Stimulated activated CD4-positive, alpha-beta T cell treated with anti-CD3 and anti-CD28 coated beads, Interleukin-15, amount 100 ng/mL, for 48 hours (primary cell): ENCODE results near the gene CCR9.

Experiments used
- DNase-seq, 2 donors: peaks; one replicate each; pipeline ENCODE4 v3.0.0-alpha.2; 2020; ENCODE audit warnings: low read depth in 2 of 2

The CCR9 gene

DNA sequence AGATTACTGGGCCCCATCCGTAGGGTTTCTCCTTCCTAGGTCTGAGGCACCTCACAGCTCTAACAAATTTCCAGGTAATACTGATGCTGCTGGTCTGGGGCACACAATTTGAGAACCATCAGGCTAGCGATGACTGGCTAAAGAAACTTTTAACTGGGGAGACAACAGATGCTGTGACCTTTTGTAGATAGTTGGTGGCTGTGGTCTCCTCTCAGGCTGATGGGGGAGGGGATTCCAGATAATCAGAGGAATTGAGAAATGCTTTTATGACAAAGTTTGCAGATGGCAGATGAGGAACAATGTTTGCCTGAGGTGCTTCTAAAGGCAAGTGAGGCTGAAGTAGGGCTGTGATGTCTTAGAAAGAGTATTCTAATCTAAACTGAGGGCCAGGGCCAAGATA, 13.8 kb upstream of the CCR9 start:
- DNase-seq: no peak

DNA sequence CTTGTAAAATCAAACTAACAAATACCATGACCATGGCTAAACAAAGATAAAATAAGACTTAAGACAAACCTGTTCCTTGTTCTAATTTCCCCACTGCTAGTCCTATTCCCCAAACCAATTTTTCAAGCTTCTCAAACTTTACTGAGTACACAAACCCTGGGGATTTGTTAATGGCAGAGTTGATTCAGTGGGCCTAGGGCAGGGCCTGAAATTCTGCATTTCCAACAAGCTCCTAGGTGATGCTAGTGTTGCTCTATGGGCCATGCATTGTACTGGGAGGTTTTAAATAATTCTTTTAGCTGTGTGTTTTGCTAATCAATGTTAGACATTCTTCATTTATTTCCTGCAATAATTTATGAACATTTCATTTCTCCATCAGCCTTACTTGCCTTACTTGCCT, 13.3 kb upstream of the CCR9 start:
- DNase-seq: no peak

DNA sequence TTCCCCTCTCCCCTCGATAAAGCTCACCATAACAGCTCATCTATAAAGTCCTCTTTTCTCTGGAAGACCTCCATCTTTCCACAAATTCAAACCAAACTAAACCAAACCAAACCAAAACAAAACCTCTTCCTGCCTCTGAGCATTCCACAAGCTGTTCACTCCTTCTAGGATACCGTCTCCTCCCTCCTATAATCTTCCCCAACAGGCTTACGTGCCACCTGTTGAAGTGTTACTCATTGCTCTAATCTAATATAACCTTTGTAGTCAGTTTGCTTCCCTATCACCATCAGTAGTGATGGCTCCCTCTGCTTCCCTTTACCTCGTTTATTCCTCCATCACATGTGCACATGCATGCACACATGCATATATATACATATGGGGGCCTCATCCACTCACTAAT, 12.7 kb upstream of the CCR9 start:
- no peak for DNase-seq

DNA sequence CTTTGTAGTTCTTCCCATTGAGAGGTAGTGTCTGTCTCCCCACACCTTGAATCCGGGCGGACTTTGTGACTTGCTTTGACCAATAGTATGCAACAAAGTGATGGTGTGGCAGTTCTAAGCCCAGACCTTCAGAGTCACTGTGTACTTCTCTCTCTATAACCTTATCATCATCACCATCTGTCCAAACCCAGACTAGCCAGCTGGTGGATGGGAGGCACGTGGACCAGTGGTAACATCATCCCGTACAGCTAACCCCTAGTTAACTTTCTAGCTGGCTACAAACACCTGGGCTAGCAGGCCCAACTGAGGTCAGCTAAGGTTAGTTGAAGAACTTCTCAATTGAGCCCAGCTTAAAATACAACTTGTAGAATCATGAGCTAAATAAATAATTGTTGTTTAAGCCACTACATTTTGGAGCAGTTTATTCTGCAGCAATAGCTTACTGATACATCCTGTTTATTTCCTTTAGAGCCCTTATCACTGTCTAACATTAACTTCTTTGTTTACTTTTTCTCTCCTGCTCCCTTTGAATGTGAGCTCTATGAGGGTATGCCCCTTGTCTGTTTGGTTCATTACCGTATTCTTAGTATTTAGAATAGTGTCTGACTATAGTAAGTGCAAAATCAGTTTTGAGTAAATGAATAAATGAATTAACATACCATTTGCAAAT, 11.5 kb upstream of the CCR9 start:
- DNase-seq: no peak

DNA sequence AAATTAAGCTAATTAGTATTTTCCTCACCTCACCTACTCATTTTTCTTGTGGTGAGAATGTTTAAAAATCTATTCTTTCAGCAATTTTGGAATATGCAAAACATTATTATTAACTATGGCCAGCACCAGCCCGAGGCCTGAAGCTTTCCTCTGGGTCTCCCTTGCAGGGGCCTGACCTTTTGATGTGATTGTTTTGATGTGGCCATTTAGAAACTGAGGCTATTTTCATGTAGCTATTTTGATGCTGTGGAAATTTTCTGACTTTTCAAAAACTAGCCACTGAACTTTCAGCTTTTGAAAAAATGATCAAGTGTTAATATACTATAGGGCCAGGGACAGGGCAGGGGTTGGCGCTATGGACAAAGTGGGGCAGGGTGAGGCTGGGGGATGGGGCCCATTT, 8.2 kb upstream of the CCR9 start:
- no peak for DNase-seq

DNA sequence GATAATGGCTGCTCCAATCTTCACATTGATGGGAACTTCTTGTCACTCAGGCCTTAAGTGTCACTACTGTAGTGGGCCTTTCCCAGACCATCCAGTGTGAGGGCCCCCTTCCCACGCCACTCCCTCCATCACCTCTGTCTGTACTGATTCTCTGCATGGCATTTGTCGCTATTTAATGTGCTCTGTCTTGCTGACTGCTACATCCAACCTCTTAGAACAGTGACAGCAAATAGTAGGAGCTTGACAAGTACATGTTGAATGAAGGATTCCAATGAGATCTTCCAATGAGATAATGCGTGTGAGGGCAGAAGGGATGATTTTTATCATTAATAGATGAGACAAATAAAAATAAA, 5.6 kb upstream of the CCR9 start:
- DNase-seq: no peak

DNA sequence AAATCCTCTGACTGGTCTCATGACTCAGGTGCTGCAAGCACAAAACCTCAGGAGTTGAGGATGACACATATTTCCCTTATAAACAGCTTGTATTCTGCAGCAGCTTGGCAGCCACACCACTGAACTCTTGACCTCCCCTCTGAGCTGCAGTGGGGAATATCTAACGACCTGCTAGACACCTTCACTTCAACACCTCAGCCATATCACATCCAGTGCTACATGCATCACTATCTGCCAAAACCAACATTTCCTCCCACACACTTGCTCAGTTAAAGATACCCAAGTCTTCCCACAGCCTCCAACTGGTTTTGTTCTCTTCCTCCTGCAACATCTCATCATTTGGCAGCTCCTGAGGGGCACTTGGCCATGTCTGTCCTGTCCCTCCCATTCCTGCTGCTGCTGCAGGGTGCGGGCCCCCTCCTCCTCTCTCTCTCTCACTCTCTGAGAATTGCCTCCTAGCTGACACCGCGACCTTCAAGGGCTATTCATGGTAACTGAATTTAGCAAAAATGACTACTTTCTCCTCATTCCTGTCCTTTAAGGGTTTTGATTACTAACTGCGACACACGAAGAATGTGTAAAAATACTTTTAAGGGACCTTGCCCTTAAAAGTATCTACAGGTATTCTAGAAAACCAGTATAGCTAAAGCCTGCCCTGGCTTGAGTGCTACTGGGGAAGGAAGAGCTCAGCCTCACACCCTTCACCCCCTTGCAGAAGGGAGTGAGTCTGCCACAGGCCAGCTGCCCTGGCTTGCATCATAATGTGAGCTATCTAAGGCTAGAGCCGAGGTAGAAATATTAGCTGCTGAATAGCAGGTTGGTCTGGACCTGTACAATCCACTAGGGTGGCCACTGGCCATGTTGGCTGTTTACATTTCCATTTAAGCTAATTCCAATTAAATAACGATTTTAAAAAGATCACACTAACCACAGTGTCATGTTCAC, 5.0 kb upstream of the CCR9 start:
- DNase-seq: peak; percentile 18 to 34

DNA sequence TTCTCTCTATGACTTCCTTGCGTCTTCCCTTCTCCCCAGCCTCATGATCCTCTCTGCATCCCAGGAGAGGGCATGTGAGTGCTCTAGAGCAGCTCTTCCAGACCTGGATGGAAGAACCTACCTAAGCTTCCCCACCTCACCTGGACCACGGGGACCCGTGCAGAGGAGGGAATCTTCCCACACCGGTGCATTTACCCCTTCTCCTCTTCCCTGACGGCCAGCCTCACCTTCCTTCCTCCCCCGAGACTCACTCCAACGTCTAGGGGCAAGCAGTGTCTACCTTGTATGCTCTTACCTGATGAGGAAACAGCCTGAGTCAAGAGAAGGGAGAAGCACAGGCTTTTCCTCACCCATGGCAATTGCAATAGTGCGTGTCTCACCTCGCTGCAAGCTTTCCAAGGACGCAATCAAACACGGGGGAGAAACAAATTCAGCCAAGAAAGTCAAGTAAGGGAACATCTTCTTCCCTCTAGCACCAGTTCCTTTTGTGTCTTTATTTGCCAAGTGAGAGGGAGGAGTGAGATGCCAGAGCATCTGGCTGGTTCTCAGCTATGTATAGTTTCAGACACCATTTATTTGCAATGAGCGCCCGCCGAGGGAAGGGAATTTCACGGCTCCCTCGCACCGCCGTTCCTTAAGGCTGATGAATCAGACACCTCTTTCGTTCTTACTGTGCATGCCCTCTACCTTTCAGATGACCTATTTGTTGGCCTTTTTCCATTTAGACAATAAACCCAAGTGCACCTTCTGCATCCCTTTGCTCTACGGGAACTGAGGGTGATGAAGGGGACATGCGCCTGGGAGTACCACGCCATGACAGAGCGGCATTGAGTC, 1.8 kb upstream of the CCR9 start:
- DNase-seq: no peak

DNA sequence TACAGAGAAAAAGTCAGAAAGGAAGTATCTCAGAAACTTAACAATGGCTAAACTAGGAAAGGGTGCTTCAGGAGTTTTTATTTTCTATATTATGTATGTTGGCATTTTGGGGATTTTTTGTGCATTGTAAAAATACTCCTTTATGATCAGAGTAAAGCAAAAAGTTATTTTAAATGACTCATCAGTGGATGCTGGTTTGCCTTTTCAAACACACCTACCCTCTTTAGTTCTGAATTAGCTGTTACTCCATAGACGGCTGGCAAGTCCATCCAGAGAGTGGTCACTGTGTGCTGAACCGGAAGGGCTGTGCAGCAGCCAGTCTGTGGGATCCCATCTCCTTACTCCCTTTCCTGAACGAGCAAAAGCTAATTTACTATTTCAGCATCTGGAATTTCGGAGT, 942 bp downstream of the CCR9 start:
- DNase-seq: no peak

DNA sequence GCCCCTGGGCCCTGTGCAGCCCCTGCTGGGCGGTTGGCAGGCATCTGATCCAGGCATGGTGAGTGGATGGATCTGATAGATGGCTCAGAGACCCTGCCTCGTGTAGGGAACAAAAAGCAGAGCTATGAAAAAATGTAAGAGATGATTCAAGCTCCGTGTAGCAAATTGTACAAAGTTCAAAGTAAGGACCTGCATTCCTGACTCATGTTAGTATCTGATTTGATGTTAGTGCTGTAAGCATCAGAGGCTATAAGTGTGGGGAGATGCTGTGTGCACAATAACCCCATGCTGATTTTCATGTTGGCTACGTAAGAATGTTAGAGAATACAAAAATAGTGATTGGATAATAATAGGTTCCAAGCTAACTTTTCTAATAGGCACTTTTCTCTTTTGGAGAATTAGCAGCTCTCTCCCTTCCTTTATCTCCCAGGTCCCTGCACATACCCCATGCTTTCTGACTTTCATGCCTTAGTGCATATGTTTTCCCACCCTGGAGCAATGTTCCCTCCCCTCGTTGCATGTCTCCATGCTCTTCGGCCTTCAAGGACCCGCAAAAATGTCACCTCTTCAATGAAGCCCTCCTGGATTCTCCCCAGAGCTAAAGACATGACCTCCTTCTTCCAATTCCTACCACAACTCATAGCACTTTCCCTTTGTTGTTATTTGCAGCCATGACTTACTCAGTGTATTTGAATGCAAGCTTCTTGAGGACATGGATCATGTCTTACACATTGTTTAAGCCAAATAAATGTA, 1.6 kb downstream of the CCR9 start:
- no peak for DNase-seq

DNA sequence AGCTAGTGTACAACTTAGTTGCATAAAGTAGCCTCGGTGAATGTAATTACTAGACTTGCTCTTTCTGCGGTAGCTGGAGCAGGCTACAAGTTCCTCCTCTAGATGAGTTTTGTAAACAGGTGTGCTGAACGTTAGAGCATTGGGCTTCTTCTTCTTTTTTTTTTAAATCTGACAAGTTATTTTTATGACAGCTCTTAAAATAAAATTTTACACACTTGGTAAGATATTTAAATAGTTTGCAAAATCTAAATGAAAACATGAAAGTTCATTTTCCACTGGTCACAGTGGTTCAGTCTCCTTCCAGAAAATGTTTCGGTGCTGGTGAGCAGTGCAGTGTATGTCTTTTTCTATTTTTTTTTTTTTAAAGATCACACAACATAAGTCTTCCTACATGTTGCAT, 3.0 kb downstream of the CCR9 start:
- DNase-seq: no peak

DNA sequence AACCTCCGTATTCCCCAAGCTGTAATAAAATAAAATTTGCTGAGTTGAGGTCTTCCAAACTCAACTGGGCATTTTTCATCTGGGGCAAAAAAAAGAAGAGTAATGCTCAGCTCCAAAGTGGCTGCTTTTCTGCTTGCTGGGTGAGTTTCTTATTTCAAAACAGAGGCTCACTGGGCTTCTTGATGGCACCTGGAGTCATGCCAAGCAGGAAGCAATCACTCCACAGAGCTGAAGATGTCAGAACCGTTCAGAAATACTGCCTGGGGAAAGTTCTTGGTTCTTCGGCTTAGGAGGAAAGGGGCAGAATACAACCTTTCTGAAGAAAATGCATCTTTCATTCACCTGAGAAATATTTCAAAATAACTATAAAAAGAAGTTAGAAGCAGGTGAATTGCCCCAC, 4.1 kb downstream of the CCR9 start:
- DNase-seq: no peak

DNA sequence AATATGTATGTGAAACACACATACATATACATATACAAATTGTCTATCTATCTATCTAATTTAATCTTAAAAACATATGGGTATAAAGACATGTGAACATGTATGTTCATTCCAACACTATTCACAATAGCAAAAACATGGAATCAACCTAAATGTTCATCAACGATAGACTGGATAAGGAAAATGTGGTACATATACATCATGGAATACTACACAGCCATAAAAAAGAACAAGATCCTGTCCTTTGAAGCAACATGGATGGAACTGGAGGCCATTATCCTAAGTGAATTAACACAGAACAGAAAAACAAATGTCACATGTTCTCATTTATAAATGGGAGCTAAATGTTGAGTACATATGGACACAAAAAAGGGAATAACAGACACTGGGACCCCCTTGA, 5.8 kb downstream of the CCR9 start:
- no peak for DNase-seq

DNA sequence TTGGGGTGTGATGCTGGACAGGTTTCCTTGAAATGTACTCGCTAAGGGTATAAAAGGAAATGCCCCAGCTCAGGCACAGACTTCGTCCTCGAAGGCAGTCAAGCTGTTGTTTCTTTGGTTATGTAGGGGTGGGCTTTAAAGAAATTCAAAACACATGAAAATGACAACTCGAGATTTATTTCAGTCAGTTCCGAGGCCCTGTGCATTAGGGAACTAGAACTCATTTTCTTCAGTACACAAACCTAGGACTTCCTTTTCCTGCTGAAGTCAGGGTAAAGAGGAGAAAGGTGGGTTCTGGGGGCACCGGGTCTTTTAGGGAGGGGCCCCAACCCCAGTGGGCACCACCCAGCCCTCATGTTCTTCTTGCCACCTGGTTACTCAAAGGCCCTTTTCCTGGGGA, 7.7 kb downstream of the CCR9 start:
- no peak for DNase-seq

DNA sequence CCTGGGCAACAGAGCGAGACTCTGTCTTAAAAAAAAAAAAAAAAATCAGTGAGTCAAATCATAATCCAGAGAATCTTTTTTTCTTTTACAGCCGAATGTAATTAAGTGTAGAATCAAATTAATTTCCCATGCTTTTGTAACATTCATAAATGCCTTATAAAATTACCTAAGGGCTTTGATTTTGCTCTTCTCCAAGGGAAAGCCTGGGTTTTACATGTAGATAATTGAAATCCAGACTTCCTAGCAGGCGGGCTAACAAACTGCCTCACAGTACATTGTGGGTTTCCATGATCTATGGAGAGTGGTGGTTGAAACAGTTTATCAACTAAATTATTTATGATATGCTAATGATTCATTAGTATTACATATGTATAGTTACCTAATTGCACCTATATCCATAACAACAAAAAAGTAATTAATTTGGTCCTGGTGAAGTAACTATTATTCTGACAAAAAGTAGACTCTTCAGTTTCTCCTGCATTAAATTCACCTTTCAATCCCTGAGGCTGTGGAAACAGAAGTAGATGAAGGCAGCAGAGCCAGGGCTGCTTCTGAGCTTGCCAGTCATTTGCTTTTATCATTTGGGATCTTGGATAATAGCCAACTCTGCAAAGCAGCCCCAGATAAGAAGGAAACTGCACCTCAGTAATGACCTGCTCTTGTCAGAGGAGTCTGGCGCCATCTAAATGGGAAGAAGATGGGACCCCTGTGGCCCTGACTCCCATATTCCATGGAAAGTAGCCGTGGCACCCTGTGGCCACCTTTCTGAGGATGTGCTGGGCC, 9.5 kb downstream of the CCR9 start:
- DNase-seq: no peak

DNA sequence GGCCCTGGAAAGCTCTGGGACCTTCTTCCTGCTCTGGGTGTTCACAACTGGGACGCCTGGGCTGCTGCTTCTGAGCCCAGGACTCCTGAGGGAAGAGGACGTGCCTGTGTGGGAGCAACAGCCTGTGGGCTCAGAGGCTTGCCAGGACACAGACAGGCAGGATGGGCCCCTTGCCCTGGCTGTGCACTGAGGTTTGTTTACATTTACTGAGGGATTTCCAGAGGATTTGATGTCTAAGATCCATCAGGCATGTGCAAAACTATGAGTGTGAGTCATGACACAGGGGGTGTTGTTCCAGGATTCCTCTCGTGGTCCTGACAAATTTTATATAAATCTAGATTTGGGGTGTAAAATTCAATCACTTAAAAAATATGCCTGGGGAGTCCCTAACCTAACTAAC, 10.6 kb downstream of the CCR9 start:
- DNase-seq: no peak

DNA sequence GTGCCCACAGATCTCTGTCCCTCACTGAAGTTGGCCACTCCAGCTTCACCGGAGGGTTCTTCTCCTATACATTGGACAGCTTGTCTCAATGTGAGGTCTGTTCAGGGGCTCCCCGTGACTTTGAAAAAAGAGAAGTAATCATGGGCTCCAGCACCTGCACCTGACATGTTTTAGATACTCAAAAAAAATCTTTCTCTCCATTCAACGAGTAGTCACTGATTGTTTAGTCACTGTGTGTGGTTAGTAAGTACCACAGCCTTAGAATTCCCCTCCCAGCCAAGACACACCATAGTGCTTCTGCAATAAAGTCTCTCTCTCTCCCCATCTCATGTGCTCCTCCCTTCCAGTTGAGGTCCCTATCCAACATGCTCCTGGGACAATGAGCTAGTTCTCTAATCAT, 18.6 kb downstream of the CCR9 start:
- DNase-seq: no peak

DNA sequence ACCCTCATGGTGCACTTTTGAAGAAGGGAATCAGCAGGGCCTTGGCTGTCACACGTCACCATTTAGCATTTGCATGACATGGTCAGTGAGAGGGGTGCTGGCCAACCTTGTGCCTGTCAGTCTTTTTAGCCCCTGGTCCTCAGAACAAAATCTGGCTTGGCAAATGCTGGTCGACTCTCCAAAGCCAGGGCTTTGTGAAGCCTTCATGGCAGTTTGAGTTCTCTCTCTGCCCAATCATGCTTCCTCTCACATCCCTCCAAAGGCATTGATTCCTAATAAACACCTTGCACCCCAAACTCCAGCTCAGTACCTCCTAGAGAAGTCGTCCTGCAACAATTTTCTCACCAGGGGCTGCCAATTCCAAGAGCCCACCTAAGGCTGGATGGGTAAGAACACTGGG, 19.4 kb downstream of the CCR9 start:
- DNase-seq: no peak

DNA sequence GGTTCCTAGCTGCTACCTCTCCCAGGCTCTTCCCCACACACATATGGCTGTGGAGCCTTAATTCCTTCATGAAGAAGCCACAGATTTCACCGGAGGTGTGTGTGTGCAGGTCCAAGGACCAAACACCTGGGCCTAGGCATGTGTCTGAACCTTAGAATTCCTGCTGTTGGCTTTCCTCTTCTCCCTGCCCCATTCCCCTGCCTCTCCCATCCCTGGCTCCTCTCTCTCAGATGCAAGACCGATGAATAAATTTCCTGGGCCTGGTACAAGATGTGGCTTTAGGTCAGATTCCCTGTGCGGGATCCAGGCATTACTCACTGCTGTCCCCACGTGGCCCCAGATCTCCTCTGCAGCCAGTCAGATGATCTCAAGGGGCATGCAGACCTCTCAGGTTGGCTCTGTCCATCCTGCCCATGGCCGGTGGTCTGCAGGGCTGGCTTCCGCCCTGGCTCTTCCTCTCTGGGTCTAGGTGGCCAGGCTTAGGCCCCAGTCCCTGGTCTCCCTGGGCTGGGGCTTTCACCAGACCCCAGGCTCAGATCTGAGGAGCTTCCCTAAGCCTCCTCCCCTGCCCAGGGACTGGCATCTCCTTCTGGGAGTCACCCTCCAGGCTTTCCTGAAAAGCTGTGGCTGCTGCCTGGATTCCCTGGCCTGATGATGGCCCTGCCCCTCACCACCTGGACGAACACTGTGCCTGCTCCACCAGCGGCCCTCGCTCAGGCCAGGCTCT, 20.5 kb downstream of the CCR9 start:
- DNase-seq: no peak
